Panc1 (cell line): ENCODE results near the gene MARK3. TPM values are rescaled to one million over a fixed set of nuclear protein-coding genes. Genes with fewer than 3 reads are reported as not detected.

Experiments
- ATAC-seq: fragments of 200-7000 bp; cut with Tn5 transposase; 2 replicates; pipeline ENCODE4 v1.9.1; 2020; ENCODE audit warnings: mild to moderate bottlenecking, moderate library complexity
- BruUV-seq: library from RNA; stranded (reverse); fragments of 400-500 nt; replicated peaks from 2 replicates; lab custom pipeline; 2021; lab: Mats Ljungman, UMichigan
- CTCF ChIA-PET: fragments of 300-600 bp; sonication (Branson Sonifier 250); formaldehyde crosslinking; loops from one replicate; lab custom pipeline; 2022; ENCODE audit warnings: antibody characterized with exemption; lab: Charles Lee
- POLR2A ChIA-PET: fragments of 300-600 bp; sonication (Branson Sonifier 250); formaldehyde crosslinking; loops from one replicate; lab custom pipeline; 2022; ENCODE audit warnings: antibody characterized with exemption; lab: Charles Lee
- DNase-seq: peaks from one replicate; pipeline ENCODE4 v3.0.0-alpha.2; 2010; ENCODE audit warnings: low read depth, low spot score
- H3K27ac ChIP-seq: 2 replicates; pipeline ENCODE4 v1.5.1; 2011; ENCODE audit warnings: mild to moderate bottlenecking, low read length, inconsistent platforms
- H3K27me3 ChIP-seq: fragments of 200-500 bp; sonication (Bioruptor generic); 2 replicates; pipeline ENCODE4 v1.6.0; 2014; ENCODE audit warnings: low read length, inconsistent platforms; ENCODE audit not compliant: control insufficient read depth, insufficient read depth
- H3K36me3 ChIP-seq: fragments of 200-500 bp; sonication (Bioruptor generic); 2 replicates; pipeline ENCODE4 v1.5.1; 2014; ENCODE audit warnings: inconsistent platforms, mild to moderate bottlenecking, low read length, moderate library complexity; ENCODE audit not compliant: control insufficient read depth, insufficient read depth
- H3K4me1 ChIP-seq: 2 replicates; pipeline ENCODE4 v1.5.1; 2011; ENCODE audit warnings: inconsistent platforms, mild to moderate bottlenecking, low read length, moderate library complexity; ENCODE audit not compliant: control insufficient read depth, insufficient read depth
- H3K4me3 ChIP-seq, 2 experiments: 2 replicates each; pipeline ENCODE4 v1.5.1; 2011 to 2012; ENCODE audit warnings: low read depth in 2 of 2, low read length in 2 of 2, mild to moderate bottlenecking in 2 of 2, inconsistent platforms in 1 of 2, moderate library complexity in 1 of 2
- H3K9me3 ChIP-seq: fragments of 200-500 bp; sonication (Bioruptor generic); 2 replicates; pipeline ENCODE4 v1.5.1; 2014; ENCODE audit warnings: low read depth, mild to moderate bottlenecking, inconsistent platforms, low read length, moderate library complexity; ENCODE audit not compliant: control insufficient read depth, insufficient read depth
- POLR2AphosphoS5 ChIP-seq: IDR thresholded peaks from 2 replicates; pipeline ENCODE4 v1.6.1; 2012; ENCODE audit warnings: mild to moderate bottlenecking, low read depth, low read length, moderate library complexity
- SIN3A ChIP-seq: IDR thresholded peaks from 2 replicates; pipeline ENCODE4 v1.6.1; 2012; ENCODE audit warnings: low read depth, mild to moderate bottlenecking, low read length, moderate library complexity, borderline replicate concordance; ENCODE audit not compliant: insufficient read depth
- TCF7L2 ChIP-seq: IDR thresholded peaks from 2 replicates; pipeline ENCODE4 v1.6.1; 2011; ENCODE audit warnings: mild to moderate bottlenecking, low read depth, low read length, inconsistent platforms
- in situ Hi-C: cut with HindIII; loops from 2 replicates; pipeline ENCODE4 v1.10.0; 2016; ENCODE audit warnings: low sequenced_read_pairs, low pct_unique_long_range_greater_than_20kb
- intact Hi-C: fragments of 100-400 bp; cut with micrococcal nuclease; formaldehyde crosslinking; loops from one replicate; pipeline ENCODE4 v1.10.0; 2022; ENCODE audit not compliant: unreplicated experiment
- total RNA-seq: library from RNA; stranded (reverse); gene quantifications from one replicate; pipeline ENCODE4 v1.2.1, GENCODE V29; 2021; ENCODE audit not compliant: unreplicated experiment
- TF ChIP-seq, protein P1 (sequence below), 2 experiments: IDR thresholded peaks; 2 replicates each; pipeline ENCODE4 v1.6.1; 2011 to 2012; ENCODE audit warnings: low read depth in 2 of 2, control low read depth in 1 of 2, low read length in 1 of 2, mild to moderate bottlenecking in 1 of 2, moderate library complexity in 1 of 2; ENCODE audit not compliant: insufficient read depth in 1 of 2
- TF ChIP-seq, protein P2 (sequence below): fragments of 450-650 bp; IDR thresholded peaks from 2 replicates; pipeline ENCODE4 v1.5.1; 2017; ENCODE audit warnings: mild to moderate bottlenecking

MARK3 gene
- total RNA-seq, 1 experiment from 2014 or later = 56.1 TPM

- BruUV-seq = no TSS peak
- CTCF ChIA-PET = no interaction called here
- in situ Hi-C loops = no loop called here
Observed at GRCh38 chr14:103453791-103454190, 68.6 kb downstream of the MARK3 start.

DNA sequence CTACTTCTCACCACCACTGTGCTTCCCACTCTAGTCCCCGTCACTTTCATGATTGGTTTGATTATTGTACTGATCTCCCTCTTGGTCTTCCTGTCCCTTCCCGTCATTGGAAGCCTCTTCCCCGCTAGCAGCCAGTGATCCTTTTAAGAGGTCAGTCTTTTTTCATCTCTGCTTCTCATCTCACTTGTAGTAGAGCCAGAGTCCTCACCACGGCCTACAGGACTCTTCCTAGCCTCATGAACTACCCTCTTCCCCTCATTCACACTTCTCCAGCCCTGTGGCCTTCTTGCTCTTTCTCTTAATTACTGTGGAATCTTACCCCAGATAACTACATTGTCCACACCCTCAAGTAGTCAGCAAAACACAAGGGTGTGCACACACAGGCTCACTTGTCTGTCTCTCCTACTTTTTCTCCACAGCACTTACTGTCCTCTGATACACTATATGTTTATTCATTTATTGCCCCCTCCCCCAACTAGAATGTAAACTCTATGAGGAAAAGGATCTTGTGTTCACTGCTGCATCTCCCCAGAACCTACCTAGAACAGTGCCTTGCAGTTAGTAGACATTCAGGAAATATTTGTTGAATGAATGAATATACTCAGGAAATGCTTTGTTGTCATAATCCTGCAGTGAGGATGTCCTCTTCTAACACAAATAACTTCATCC is 71.1 kb downstream of the MARK3 start:
- POLR2A ChIA-PET = no interaction called here
- intact Hi-C loops = no loop called here
- CTCF ChIA-PET = no interaction called here

More at GRCh38 chr14:103453791-103454190, 68.6 kb downstream of the MARK3 start:
- Histone ChIP-seq H3K27ac (no peak overlapping the region), H3K9me3 (no peaks in the 10 kb centered on the region), H3K4me1 (no peaks in the 10 kb centered on the region), H3K27me3 (no peaks in the 10 kb centered on the region), H3K36me3 (no peaks in the 10 kb centered on the region; the same call in 1 of the 2 replicates), H3K4me3 (no peak overlapping the region)
- DNase-seq = no peak
- intact Hi-C loops = no loop called here
- TF ChIP-seq TCF7L2 (no peak), SIN3A (no peak), POLR2AphosphoS5 (no peak)
- TF ChIP-seq, protein P1, sequence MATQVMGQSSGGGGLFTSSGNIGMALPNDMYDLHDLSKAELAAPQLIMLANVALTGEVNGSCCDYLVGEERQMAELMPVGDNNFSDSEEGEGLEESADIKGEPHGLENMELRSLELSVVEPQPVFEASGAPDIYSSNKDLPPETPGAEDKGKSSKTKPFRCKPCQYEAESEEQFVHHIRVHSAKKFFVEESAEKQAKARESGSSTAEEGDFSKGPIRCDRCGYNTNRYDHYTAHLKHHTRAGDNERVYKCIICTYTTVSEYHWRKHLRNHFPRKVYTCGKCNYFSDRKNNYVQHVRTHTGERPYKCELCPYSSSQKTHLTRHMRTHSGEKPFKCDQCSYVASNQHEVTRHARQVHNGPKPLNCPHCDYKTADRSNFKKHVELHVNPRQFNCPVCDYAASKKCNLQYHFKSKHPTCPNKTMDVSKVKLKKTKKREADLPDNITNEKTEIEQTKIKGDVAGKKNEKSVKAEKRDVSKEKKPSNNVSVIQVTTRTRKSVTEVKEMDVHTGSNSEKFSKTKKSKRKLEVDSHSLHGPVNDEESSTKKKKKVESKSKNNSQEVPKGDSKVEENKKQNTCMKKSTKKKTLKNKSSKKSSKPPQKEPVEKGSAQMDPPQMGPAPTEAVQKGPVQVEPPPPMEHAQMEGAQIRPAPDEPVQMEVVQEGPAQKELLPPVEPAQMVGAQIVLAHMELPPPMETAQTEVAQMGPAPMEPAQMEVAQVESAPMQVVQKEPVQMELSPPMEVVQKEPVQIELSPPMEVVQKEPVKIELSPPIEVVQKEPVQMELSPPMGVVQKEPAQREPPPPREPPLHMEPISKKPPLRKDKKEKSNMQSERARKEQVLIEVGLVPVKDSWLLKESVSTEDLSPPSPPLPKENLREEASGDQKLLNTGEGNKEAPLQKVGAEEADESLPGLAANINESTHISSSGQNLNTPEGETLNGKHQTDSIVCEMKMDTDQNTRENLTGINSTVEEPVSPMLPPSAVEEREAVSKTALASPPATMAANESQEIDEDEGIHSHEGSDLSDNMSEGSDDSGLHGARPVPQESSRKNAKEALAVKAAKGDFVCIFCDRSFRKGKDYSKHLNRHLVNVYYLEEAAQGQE (IDR thresholded peaks at IDR 0.05; ENCODE audit: insufficient read depth in 1 of 2, low read depth in 2 of 2, low read length in 1 of 2) = no peak
- TF ChIP-seq, protein P2, sequence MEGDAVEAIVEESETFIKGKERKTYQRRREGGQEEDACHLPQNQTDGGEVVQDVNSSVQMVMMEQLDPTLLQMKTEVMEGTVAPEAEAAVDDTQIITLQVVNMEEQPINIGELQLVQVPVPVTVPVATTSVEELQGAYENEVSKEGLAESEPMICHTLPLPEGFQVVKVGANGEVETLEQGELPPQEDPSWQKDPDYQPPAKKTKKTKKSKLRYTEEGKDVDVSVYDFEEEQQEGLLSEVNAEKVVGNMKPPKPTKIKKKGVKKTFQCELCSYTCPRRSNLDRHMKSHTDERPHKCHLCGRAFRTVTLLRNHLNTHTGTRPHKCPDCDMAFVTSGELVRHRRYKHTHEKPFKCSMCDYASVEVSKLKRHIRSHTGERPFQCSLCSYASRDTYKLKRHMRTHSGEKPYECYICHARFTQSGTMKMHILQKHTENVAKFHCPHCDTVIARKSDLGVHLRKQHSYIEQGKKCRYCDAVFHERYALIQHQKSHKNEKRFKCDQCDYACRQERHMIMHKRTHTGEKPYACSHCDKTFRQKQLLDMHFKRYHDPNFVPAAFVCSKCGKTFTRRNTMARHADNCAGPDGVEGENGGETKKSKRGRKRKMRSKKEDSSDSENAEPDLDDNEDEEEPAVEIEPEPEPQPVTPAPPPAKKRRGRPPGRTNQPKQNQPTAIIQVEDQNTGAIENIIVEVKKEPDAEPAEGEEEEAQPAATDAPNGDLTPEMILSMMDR = no peak
- POLR2A ChIA-PET = no interaction called here
- no peak for ATAC-seq

More for the DNA sequence above, 71.1 kb downstream of the MARK3 start:
- Histone ChIP-seq H3K4me1 (no peaks in the 10 kb centered on the region), H3K4me3 (no peak overlapping the region), H3K27ac (no peak overlapping the region), H3K27me3 (no peaks in the 10 kb centered on the region), H3K9me3 (no peaks in the 10 kb centered on the region), H3K36me3 (no peaks in the 10 kb centered on the region; the same call in 1 of the 2 replicates)
- TF ChIP-seq TCF7L2 (no peak), POLR2AphosphoS5 (no peak), SIN3A (no peak)
- TF ChIP-seq, protein P1 (IDR thresholded peaks at IDR 0.05; ENCODE audit: insufficient read depth in 1 of 2, low read depth in 2 of 2, low read length in 1 of 2) = no peak
- TF ChIP-seq, protein P2 = no peak
- BruUV-seq = no TSS peak
- no peak for DNase-seq
- no peak for ATAC-seq
- in situ Hi-C loops = no loop called here
